Immature natural killer cell (primary cell): ENCODE results near the gene CDIPT. TPM values are rescaled to one million over a fixed set of nuclear protein-coding genes. Genes with fewer than 3 reads are reported as not detected.
"Not testable (repeated sequence)": the region's sequence is repeated elsewhere in the genome, so short reads cannot be mapped to it uniquely, and the experiment has no call there.

ENCODE experiments used
- DNase-seq, 3 donors: peaks; one replicate each; pipeline ENCODE4 v3.0.0; 2022; ENCODE audit warnings: mixed read lengths in 1 of 3
- H3K27ac Mint-ChIP-seq, 6 donors: one replicate each; pipeline ENCODE4 v1.8.0; 2020; ENCODE audit warnings: mixed read lengths in 6 of 6, mild to moderate bottlenecking in 5 of 6, inconsistent platforms in 4 of 6, moderate library complexity in 3 of 6
- H3K27me3 Mint-ChIP-seq, 3 donors: one replicate each; pipeline ENCODE4 v1.8.0; 2020 to 2021; ENCODE audit warnings: low read depth in 3 of 3, mild to moderate bottlenecking in 3 of 3, mixed read lengths in 3 of 3, moderate library complexity in 3 of 3, inconsistent platforms in 1 of 3
- H3K36me3 Mint-ChIP-seq, 3 donors: one replicate each; pipeline ENCODE4 v1.8.0; 2020; ENCODE audit warnings: mixed read lengths in 3 of 3, inconsistent platforms in 2 of 3, mild to moderate bottlenecking in 2 of 3
- H3K4me1 Mint-ChIP-seq, 2 donors: one replicate each; pipeline ENCODE4 v1.8.0; 2020; ENCODE audit warnings: inconsistent platforms in 2 of 2, mild to moderate bottlenecking in 2 of 2, mixed read lengths in 2 of 2, moderate library complexity in 1 of 2
- H3K4me3 Mint-ChIP-seq, 5 donors: one replicate each; pipeline ENCODE4 v1.8.0; 2020; ENCODE audit warnings: mild to moderate bottlenecking in 5 of 5, mixed read lengths in 5 of 5, inconsistent platforms in 3 of 5, moderate library complexity in 3 of 5
- H3K9me3 Mint-ChIP-seq, 6 donors: one replicate each; pipeline ENCODE4 v1.8.0; 2020; ENCODE audit warnings: mild to moderate bottlenecking in 6 of 6, mixed read lengths in 6 of 6, inconsistent platforms in 4 of 6, moderate library complexity in 3 of 6
- polyA plus RNA-seq, 3 donors: library from polyadenylated mRNA; unstranded; fragments of 300-500 nt; fragmentation: Illumina TruSeq; gene quantifications; one replicate each; pipeline ENCODE4 v1.2.3, GENCODE V29; 2021

Gene CDIPT
- polyA plus RNA-seq, 3 donors from 2014 or later, result 77.6 to 115 (median 110) TPM

DNA sequence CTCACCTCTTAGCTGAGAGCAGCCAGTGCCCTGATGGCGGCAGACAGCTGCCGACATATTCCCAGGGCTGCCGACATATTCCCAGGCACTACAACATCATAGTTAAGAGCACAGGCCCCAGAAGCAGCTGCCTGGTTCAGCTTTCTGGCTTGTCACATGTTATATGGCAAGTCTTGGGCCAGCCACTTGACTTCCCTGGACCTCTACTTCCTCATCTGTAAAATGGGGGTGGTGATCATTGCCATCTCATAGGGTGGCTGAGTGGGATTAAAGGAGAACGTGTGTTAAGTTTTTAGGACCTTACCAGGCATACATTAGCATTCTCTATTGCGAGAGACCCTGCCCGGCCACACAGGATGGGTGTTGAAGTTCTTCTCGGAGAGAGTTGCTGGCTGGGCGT lies 19.1 kb downstream of the CDIPT start:
- peaks cover 7 to 24% (median 8%) of the 10 kb centered on the region in 3 donors for H3K36me3 Mint-ChIP-seq
- no peaks in the 10 kb centered on the region for H3K9me3 Mint-ChIP-seq
- no peak overlapping the region for H3K27ac Mint-ChIP-seq
- H3K4me3 Mint-ChIP-seq, result no peak overlapping the region
- DNase-seq, result no peak
- H3K4me1 Mint-ChIP-seq, result no peaks in the 10 kb centered on the region
- peaks cover 0 to 5% (median 5%) of the 10 kb centered on the region in 3 donors for H3K27me3 Mint-ChIP-seq

DNA sequence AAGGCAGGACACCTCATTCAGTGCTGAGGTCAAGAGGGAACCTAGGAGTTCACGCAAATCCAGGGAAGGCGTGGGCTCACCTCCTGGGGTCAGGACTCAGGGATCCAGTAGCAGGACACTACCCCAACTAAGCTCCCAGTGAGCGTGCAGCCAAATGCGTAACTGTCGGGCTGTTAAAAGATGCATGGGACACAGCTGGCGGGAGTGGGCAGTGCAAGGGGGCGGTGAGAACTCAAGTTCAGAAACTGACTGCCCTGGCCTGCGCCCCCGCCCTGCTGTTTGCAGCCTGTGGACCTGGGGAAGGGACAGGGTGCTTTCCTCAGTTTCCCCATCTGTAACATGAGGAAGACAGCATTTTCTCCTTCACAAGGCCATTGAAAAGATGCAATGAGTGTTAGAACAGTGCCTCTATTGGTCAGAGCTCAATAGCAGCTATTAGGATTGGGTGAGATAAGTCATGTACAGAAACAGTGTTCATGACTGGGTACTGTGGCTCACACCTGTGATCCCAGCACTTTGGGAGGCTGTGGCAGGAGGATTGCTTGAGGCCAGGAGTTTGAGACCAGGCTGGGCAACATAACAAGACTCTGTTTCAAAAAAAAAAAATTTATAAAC lies 20.2 kb downstream of the CDIPT start:
- Mint-ChIP-seq H3K27me3 (peaks cover 0 to 5% (median 5%) of the 10 kb centered on the region in 3 donors), H3K9me3 (no peaks in the 10 kb centered on the region), H3K27ac (no peak overlapping the region), H3K4me1 (no peaks in the 10 kb centered on the region), H3K4me3 (no peak overlapping the region), H3K36me3 (peaks cover 7 to 25% (median 8%) of the 10 kb centered on the region in 3 donors)
- no peak for DNase-seq

DNA sequence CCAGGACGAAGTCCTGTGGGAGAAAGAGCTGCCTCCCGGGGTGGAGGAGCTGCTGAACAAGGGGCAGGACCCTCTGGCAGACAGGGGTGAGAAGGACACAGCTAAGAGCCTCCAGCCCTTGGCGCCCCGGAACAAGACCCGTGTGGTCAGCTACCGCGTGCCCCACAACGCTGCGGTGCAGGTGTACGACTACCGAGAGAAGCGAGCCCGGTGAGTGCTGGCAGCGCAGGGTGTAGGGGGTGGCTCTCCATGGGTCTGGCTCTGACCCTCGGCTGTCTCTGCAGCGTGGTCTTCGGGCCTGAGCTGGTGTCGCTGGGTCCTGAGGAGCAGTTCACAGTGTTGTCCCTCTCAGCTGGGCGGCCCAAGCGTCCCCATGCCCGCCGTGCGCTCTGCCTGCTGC lies 21.4 kb downstream of the CDIPT start:
- Mint-ChIP-seq H3K4me3 (no peak overlapping the region), H3K27ac (peak overlapping the region in 1 of 6 donors; percentile 29), H3K27me3 (peaks cover 0 to 2% (median 0%) of the 10 kb centered on the region in 3 donors), H3K9me3 (no peaks in the 10 kb centered on the region), H3K36me3 (peaks cover 11 to 30% (median 12%) of the 10 kb centered on the region in 3 donors), H3K4me1 (no peaks in the 10 kb centered on the region)
- no peak for DNase-seq

DNA sequence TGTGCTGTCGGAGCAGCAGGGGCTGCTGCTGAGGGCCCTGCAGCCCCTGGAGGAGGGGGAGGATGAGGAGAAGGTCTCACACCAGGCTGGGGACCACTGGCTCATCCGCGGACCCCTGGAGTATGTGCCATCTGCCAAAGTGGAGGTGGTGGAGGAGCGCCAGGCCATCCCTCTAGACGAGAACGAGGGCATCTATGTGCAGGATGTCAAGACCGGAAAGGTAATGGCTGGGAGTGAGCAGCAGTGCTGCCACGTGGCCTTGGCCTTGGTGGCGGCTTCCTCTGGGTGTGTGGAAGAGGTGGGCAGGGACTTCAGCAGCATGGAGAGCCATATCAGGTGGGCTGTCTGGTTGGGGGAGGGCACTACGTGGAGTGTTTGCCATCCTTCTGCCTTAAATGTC lies 22.8 kb downstream of the CDIPT start:
- DNase-seq, result no peak
- no peak overlapping the region for H3K4me3 Mint-ChIP-seq
- no peaks in the 10 kb centered on the region for H3K9me3 Mint-ChIP-seq
- H3K36me3 Mint-ChIP-seq, result peaks cover 13 to 36% (median 15%) of the 10 kb centered on the region in 3 donors
- H3K4me1 Mint-ChIP-seq, result no peaks in the 10 kb centered on the region
- peaks cover 0 to 2% (median 0%) of the 10 kb centered on the region in 3 donors for H3K27me3 Mint-ChIP-seq
- peak overlapping the region in 2 of 6 donors; percentile 55 to 60 for H3K27ac Mint-ChIP-seq

DNA sequence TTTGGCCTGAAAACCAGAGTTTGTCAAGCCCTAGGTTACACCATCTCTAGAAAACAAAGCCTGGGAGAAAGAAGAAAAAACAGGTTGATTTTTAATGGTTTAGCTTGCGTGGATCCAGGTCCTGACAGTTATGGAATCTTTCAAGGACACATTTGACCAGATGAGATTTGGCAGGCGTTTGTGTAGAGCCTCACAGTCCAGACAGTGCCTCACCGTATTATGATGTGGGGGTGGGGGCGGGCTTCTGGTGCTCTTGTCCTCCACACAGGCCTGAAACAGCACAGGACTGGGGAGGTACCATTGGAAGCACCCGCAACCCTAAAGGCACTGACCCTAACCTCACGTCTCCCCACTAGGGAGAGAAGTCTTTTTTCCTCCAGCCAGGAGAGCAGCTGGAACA lies 23.2 kb downstream of the CDIPT start:
- no peaks in the 10 kb centered on the region for H3K9me3 Mint-ChIP-seq
- H3K27ac Mint-ChIP-seq, result no peak overlapping the region
- no peak overlapping the region for H3K4me3 Mint-ChIP-seq
- no peaks in the 10 kb centered on the region for H3K4me1 Mint-ChIP-seq
- peaks cover 11 to 35% (median 15%) of the 10 kb centered on the region in 3 donors for H3K36me3 Mint-ChIP-seq
- peaks cover 0 to 2% (median 0%) of the 10 kb centered on the region in 3 donors for H3K27me3 Mint-ChIP-seq
- DNase-seq, result no peak

DNA sequence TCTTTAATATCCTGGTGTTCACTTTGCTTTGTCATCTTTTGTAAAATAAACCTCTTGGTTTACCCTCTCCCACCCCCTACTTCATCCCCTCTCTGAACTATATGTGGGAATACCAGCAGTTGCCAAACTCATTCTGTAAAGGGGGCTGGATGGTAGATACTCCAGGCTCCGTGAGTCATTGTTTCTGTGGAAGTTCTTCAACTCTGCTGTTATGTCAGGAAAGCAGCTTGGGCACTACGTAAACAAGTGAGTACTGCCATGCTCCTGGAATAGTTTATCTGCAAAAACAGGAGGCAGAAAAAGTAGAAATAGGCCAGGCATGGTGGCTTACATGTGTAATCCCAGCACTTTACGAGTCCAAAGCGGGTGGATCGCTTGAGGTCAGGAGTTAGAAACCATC lies 25.2 kb downstream of the CDIPT start:
- Mint-ChIP-seq H3K27me3 (peaks cover 0 to 2% (median 0%) of the 10 kb centered on the region in 3 donors), H3K9me3 (no peaks in the 10 kb centered on the region), H3K36me3 (peaks cover 12 to 34% (median 19%) of the 10 kb centered on the region in 3 donors), H3K4me3 (no peak overlapping the region), H3K27ac (no peak overlapping the region), H3K4me1 (no peaks in the 10 kb centered on the region)
- DNase-seq, result no peak

DNA sequence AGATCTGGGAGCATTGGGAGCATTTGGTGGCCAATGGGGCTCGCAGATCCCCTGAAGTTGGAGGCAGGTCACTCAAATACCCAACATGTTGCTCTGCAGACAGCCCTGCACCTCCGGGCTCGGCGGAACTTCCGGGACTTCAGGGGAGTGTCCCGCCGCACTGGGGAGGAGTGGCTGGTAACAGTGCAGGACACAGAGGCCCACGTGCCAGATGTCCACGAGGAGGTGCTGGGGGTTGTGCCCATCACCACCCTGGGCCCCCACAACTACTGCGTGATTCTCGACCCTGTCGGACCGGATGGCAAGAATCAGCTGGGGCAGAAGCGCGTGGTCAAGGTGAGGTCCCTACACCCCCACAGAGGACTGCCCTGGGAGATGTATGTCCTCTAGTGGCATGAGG lies 26.4 kb downstream of the CDIPT start:
- no peak for DNase-seq
- Mint-ChIP-seq H3K27ac (no peak overlapping the region), H3K4me3 (no peak overlapping the region), H3K27me3 (peaks cover 0 to 2% (median 0%) of the 10 kb centered on the region in 3 donors), H3K4me1 (no peaks in the 10 kb centered on the region), H3K9me3 (no peaks in the 10 kb centered on the region), H3K36me3 (peaks cover 16 to 38% (median 19%) of the 10 kb centered on the region in 3 donors)

DNA sequence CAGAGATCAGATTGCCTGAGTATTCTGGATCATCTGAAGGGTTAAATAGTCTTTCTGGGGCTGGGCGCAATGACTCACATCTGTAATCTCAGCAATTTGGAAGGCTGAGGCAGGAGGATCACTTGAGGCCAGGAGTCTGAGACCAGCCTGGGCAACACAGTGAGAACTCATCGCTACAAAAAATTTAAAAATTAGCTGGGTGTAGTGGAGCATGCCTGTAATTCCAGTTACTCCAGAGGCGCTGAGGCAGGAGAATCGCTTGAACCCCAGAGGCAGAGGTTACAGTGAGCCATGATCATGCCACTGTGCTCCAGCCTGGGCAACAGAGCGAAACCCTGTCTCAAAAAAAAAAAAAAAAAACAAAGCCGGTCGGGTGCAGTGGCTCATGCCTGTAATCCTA lies 27.1 kb downstream of the CDIPT start:
- Mint-ChIP-seq H3K9me3 (no peaks in the 10 kb centered on the region), H3K4me1 (no peaks in the 10 kb centered on the region), H3K27ac (peak overlapping the region in 1 of 6 donors; percentile 2), H3K36me3 (peaks cover 14 to 36% (median 19%) of the 10 kb centered on the region in 3 donors), H3K27me3 (peaks cover 0 to 2% (median 2%) of the 10 kb centered on the region in 3 donors), H3K4me3 (no peak overlapping the region)
- DNase-seq, result no peak

DNA sequence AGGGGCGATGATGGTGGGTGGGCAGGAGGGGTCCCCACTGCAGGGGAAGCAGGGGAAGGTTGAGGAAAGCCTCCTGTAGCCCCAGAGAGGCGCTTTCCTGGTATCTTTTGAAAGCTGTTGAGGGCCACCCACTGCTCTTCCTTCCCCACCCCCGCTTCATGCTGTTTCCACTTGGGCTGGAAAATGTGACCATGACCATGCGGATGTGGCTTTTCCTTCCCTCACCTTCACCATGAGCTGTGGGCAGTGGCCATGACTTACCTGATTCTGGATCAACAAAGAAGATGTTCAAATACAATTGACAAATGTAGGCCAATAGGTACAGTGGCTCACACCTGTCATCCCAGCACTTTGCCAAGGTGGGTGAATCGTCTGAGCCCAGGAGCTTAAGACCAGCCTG lies 28.9 kb downstream of the CDIPT start:
- peaks cover 0 to 5% of the 10 kb centered on the region in 2 donors for H3K4me1 Mint-ChIP-seq
- DNase-seq, result no peak
- no peak overlapping the region for H3K4me3 Mint-ChIP-seq
- peaks cover 13 to 28% (median 16%) of the 10 kb centered on the region in 3 donors for H3K36me3 Mint-ChIP-seq
- H3K9me3 Mint-ChIP-seq, result no peaks in the 10 kb centered on the region
- no peak overlapping the region for H3K27ac Mint-ChIP-seq
- peaks cover 0 to 2% (median 0%) of the 10 kb centered on the region in 3 donors for H3K27me3 Mint-ChIP-seq

DNA sequence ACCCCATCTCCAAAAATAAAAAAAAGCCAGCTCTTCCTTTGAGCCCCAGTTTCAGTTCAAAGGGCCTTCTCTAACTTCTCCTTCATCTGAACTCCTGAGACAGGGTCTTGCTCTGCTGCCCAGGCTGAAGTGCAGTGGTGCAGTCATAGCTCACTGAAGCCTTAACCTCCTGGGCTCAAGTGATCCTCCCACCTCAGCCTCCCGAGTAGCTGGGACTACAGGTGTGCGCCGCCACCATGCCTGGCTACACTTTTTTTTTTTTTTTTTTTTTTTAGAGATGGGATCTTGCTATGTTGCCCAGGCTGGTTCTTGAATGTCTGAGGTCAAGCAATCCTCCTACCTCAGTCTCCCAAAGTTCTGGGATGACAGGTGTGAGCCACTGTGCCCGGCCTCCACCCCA lies 29.8 kb downstream of the CDIPT start:
- H3K36me3 Mint-ChIP-seq, result peaks cover 13 to 28% (median 16%) of the 10 kb centered on the region in 3 donors
- H3K27ac Mint-ChIP-seq, DNase-seq, H3K4me3 Mint-ChIP-seq, H3K27me3 Mint-ChIP-seq, H3K4me1 Mint-ChIP-seq, H3K9me3 Mint-ChIP-seq: not testable (repeated sequence)

DNA sequence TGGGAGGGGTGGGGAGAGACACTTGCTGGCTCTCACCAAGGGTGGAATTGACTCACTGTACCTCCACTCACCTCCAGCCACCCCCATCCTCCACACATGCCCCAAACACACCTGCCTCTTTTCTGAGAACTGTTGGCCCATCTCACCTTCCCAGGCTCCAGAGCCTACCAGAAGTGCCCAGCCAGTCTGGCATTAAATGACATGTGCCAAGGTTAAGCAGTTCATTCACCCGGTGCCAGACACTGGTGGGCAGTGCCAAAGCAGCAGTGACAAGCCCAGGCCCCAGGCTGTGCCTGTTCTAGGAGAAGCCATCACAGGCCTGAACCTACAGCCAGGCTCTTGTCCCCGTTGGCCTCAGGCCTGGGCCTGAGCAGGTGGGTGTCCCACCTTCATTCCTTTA lies 31.5 kb downstream of the CDIPT start:
- no peak for DNase-seq
- H3K4me1 Mint-ChIP-seq, result peaks cover 10 to 15% of the 10 kb centered on the region in 2 donors
- no peak overlapping the region for H3K4me3 Mint-ChIP-seq
- H3K27ac Mint-ChIP-seq, result no peak overlapping the region
- H3K9me3 Mint-ChIP-seq, result no peaks in the 10 kb centered on the region
- H3K36me3 Mint-ChIP-seq, result peaks cover 8 to 16% (median 11%) of the 10 kb centered on the region in 3 donors
- H3K27me3 Mint-ChIP-seq, result peaks cover 0 to 2% (median 0%) of the 10 kb centered on the region in 3 donors

DNA sequence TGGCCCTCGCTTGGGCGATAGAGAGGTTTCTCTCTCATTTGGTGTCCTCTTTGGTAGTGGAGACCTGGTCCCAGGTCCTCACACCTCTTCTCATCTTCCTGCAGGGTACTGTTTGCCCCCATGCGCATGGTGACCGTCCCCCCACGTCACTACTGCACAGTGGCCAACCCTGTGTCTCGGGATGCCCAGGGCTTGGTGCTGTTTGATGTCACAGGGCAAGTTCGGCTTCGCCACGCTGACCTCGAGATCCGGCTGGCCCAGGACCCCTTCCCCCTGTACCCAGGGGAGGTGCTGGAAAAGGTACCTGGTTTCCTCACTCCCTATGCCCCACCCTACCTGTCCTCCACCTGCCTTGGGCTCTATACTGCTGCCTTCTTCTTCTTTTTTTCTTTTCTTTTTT lies 32.3 kb downstream of the CDIPT start:
- no peak for DNase-seq
- H3K4me1 Mint-ChIP-seq, result peaks cover 13 to 19% of the 10 kb centered on the region in 2 donors
- no peak overlapping the region for H3K27ac Mint-ChIP-seq
- no peaks in the 10 kb centered on the region for H3K9me3 Mint-ChIP-seq
- H3K36me3 Mint-ChIP-seq, result peaks cover 7 to 12% (median 11%) of the 10 kb centered on the region in 3 donors
- H3K4me3 Mint-ChIP-seq, result no peak overlapping the region
- peaks cover 0 to 2% (median 0%) of the 10 kb centered on the region in 3 donors for H3K27me3 Mint-ChIP-seq

DNA sequence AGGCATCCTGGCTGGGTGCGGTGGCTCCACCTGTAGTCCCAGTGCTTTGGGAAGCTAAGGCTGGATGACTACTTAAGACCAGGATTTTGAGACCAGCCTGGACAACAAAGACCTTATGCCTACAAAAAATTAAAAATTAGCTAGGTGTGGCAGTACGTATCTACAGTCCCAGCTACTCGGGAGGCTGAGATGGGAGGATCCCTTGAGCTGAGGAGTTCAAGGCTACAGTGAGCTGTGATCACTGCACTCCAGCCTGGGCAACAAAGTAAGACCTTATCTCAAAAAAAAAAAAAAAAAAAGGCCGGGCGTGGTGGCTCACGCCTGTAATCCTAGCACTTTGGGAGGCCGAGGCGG lies 36.7 kb downstream of the CDIPT start:
- no peak overlapping the region for H3K4me3 Mint-ChIP-seq
- H3K27ac Mint-ChIP-seq, result no peak overlapping the region
- no peaks in the 10 kb centered on the region for H3K9me3 Mint-ChIP-seq
- peaks cover 40 to 44% of the 10 kb centered on the region in 2 donors for H3K4me1 Mint-ChIP-seq
- H3K36me3 Mint-ChIP-seq, result peaks cover 0 to 3% (median 0%) of the 10 kb centered on the region in 3 donors
- no peaks in the 10 kb centered on the region for H3K27me3 Mint-ChIP-seq
- DNase-seq, result no peak

DNA sequence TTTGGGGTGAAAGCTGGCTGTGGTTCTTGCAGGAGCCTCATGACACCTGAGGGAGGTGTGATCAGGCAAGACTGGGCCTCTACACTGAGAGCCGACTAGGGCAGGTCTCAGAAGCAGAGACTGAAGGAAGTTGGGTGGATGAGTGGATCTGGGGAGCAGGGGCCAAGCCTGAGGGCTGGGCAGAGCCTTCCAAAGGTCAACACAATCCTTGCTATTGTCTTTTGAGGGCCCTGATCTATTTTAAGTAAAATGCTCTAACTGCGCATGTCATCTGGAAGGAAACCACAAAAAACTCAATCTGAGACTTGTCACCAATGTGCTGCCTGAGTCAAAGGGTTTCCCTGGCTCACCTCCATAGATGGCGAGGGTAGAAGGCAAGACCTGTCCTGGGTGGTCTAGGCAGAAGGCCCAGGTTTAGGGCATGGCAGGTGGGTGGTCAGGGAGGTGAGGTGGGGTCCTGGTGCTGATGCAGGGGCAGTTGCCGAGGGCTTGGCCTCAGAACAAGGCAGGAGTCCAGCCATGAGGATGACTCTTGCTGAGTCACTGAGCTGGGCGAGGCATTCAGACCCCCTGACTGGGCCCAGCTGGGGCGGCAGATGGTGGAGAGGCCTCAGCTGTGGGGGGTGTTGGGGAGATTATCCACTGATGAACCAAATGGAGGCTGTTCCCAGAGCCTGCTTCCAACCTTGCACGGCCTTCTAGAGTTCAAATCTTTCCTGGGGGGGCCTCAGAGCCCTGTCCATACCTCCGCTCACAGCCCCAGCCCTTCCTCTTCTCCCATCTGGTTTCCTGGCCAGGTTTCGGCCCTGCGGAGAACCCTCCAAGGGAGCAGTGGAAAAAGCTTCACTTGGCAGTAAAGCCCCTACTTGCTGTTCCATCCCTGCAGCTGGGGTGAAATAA lies 37.6 kb downstream of the CDIPT start:
- DNase-seq, result no peak
- H3K27me3 Mint-ChIP-seq, result no peaks in the 10 kb centered on the region
- H3K9me3 Mint-ChIP-seq, result no peaks in the 10 kb centered on the region
- peak overlapping the region; percentile 37 to 81 (median 66) for H3K27ac Mint-ChIP-seq
- H3K4me3 Mint-ChIP-seq, result peak overlapping the region in 3 of 5 donors; percentile 22 to 35 (median 23)
- H3K36me3 Mint-ChIP-seq, result peaks cover 0 to 7% (median 0%) of the 10 kb centered on the region in 3 donors
- peaks cover 49 to 53% of the 10 kb centered on the region in 2 donors for H3K4me1 Mint-ChIP-seq
